ENCODE measurements around the gene HOTAIR. TPM values are rescaled to one million over a fixed set of nuclear protein-coding genes. Genes with fewer than 3 reads are reported as not detected.

Gene HOTAIR
- total and polyA plus RNA-seq, 4 donors = 9.7 TPM; not detected in 3

GRCh38 chr12:54012631-54013409 lies 38.1 kb upstream of the HOTAIR start:
- Histone ChIP-seq H3K27ac (ENCODE audit: low read depth in 1 of 2, low read length in 2 of 2) (no peak overlapping the region), H3K4me3 (ENCODE audit: low read length in 2 of 2) (no peak overlapping the region), H3K9me3 (ENCODE audit: control insufficient read depth, low read length) (no peaks in the 10 kb centered on the region), H3K27me3 (ENCODE audit: control insufficient read depth in 1 of 2, insufficient read depth in 2 of 2, low read length in 1 of 2) (no peaks in the 10 kb centered on the region), H3K36me3 (ENCODE audit: control insufficient read depth in 1 of 2, insufficient read depth in 2 of 2, low read length in 1 of 2) (no peaks in the 10 kb centered on the region), H3K4me1 (ENCODE audit: control insufficient read depth in 1 of 2, insufficient read depth in 2 of 2, low read length in 2 of 2) (no peaks in the 10 kb centered on the region)
- intact Hi-C loops (cut with DNase I) = no loop called here
- 68 to 71% methylated on average over 6 of the region's 6 CpGs for WGBS, 2 donors
- ATAC-seq (ENCODE audit: low FRiP score) (no peak), DNase-seq (peak in 1 of 2 donors; percentile 24)

- no peaks in the 10 kb centered on the region for H3K4me1 ChIP-seq (ENCODE audit: control insufficient read depth in 1 of 2, insufficient read depth in 2 of 2, low read length in 2 of 2)
- no peak overlapping the region for H3K27ac ChIP-seq (ENCODE audit: low read depth in 1 of 2, low read length in 2 of 2)
- no peak for ATAC-seq (ENCODE audit: low FRiP score)
Observed at GRCh38 chr12:54011665-54012532, 37.1 kb upstream of the HOTAIR start.

GRCh38 chr12:54010972-54011664 lies 36.4 kb upstream of the HOTAIR start:
- Histone ChIP-seq H3K36me3 (ENCODE audit: control insufficient read depth in 1 of 2, insufficient read depth in 2 of 2, low read length in 1 of 2) (no peaks in the 10 kb centered on the region), H3K4me3 (ENCODE audit: low read length in 2 of 2) (no peak overlapping the region), H3K9me3 (ENCODE audit: control insufficient read depth, low read length) (no peaks in the 10 kb centered on the region), H3K27ac (ENCODE audit: low read depth in 1 of 2, low read length in 2 of 2) (no peak overlapping the region), H3K27me3 (ENCODE audit: control insufficient read depth in 1 of 2, insufficient read depth in 2 of 2, low read length in 1 of 2) (no peaks in the 10 kb centered on the region), H3K4me1 (ENCODE audit: control insufficient read depth in 1 of 2, insufficient read depth in 2 of 2, low read length in 2 of 2) (no peaks in the 10 kb centered on the region)
- ATAC-seq (ENCODE audit: low FRiP score) = no peak
- DNase-seq = peak in 1 of 2 donors; percentile 20
- 54 to 64% methylated on average over 17 of the region's 17 CpGs for WGBS, 2 donors
- intact Hi-C loops (cut with DNase I) = no loop called here

More at GRCh38 chr12:54011665-54012532, 37.1 kb upstream of the HOTAIR start:
- Histone ChIP-seq H3K9me3 (ENCODE audit: control insufficient read depth, low read length) (no peaks in the 10 kb centered on the region), H3K4me3 (ENCODE audit: low read length in 2 of 2) (no peak overlapping the region), H3K27me3 (ENCODE audit: control insufficient read depth in 1 of 2, insufficient read depth in 2 of 2, low read length in 1 of 2) (no peaks in the 10 kb centered on the region), H3K36me3 (ENCODE audit: control insufficient read depth in 1 of 2, insufficient read depth in 2 of 2, low read length in 1 of 2) (no peaks in the 10 kb centered on the region)
- WGBS, 2 donors = 66 to 77% methylated on average over 14 of the region's 14 CpGs
- intact Hi-C loops (cut with DNase I) = no loop called here
- DNase-seq = no peak

GRCh38 chr12:54010053-54010971 lies 35.6 kb upstream of the HOTAIR start:
- DNase-seq (peak in 1 of 2 donors; percentile 34), ATAC-seq (ENCODE audit: low FRiP score) (no peak)
- H3K27me3 ChIP-seq (ENCODE audit: control insufficient read depth in 1 of 2, insufficient read depth in 2 of 2, low read length in 1 of 2) = no peaks in the 10 kb centered on the region
- H3K9me3 ChIP-seq (ENCODE audit: control insufficient read depth, low read length) = no peaks in the 10 kb centered on the region
- WGBS, 2 donors = 59 to 67% methylated on average over 10 of the region's 10 CpGs
- no peak overlapping the region for H3K27ac ChIP-seq (ENCODE audit: low read depth in 1 of 2, low read length in 2 of 2)
- H3K36me3 ChIP-seq (ENCODE audit: control insufficient read depth in 1 of 2, insufficient read depth in 2 of 2, low read length in 1 of 2) = no peaks in the 10 kb centered on the region
- H3K4me3 ChIP-seq (ENCODE audit: low read length in 2 of 2) = no peak overlapping the region
- intact Hi-C loops (cut with DNase I) = no loop called here
- no peaks in the 10 kb centered on the region for H3K4me1 ChIP-seq (ENCODE audit: control insufficient read depth in 1 of 2, insufficient read depth in 2 of 2, low read length in 2 of 2)

- H3K4me1 ChIP-seq (ENCODE audit: control insufficient read depth in 1 of 2, insufficient read depth in 2 of 2, low read length in 2 of 2) = no peaks in the 10 kb centered on the region
- no peak for ATAC-seq (ENCODE audit: low FRiP score)
- no peaks in the 10 kb centered on the region for H3K27me3 ChIP-seq (ENCODE audit: control insufficient read depth in 1 of 2, insufficient read depth in 2 of 2, low read length in 1 of 2)
- WGBS, 2 donors = 6% methylated on average over 49 to 51 of the region's 51 CpGs
- H3K9me3 ChIP-seq (ENCODE audit: control insufficient read depth, low read length) = no peaks in the 10 kb centered on the region
- peak overlapping the region; percentile 3 to 36 for H3K4me3 ChIP-seq (ENCODE audit: low read length in 2 of 2)
- peak; percentile 59 to 85 for DNase-seq
- no peak overlapping the region for H3K27ac ChIP-seq (ENCODE audit: low read depth in 1 of 2, low read length in 2 of 2)
- no peaks in the 10 kb centered on the region for H3K36me3 ChIP-seq (ENCODE audit: control insufficient read depth in 1 of 2, insufficient read depth in 2 of 2, low read length in 1 of 2)
- intact Hi-C loops (cut with DNase I) = loop anchor here in 1 of 2 donors (5.0 kb wide), 1 partner anchor 198 kb away; no protein-coding TSS in a partner anchor
Observed at GRCh38 chr12:54009171-54010052, 34.7 kb upstream of the HOTAIR start.

GRCh38 chr12:54008260-54008552 lies 33.5 kb upstream of the HOTAIR start:
- ATAC-seq (ENCODE audit: low FRiP score) (no peak), DNase-seq (peak in 1 of 2 donors; percentile 24)
- H3K27me3 ChIP-seq (ENCODE audit: control insufficient read depth in 1 of 2, insufficient read depth in 2 of 2, low read length in 1 of 2) = no peaks in the 10 kb centered on the region
- WGBS, 2 donors = 65 to 70% methylated on average over 2 of the region's 2 CpGs
- H3K4me1 ChIP-seq (ENCODE audit: control insufficient read depth in 1 of 2, insufficient read depth in 2 of 2, low read length in 2 of 2) = no peaks in the 10 kb centered on the region
- intact Hi-C loops (cut with DNase I) = loop anchor here in 1 of 2 donors (5.0 kb wide), 1 partner anchor 199 kb away; no protein-coding TSS in a partner anchor
- H3K27ac ChIP-seq (ENCODE audit: low read depth in 1 of 2, low read length in 2 of 2) = no peak overlapping the region
- H3K9me3 ChIP-seq (ENCODE audit: control insufficient read depth, low read length) = no peaks in the 10 kb centered on the region
- H3K4me3 ChIP-seq (ENCODE audit: low read length in 2 of 2) = no peak overlapping the region
- H3K36me3 ChIP-seq (ENCODE audit: control insufficient read depth in 1 of 2, insufficient read depth in 2 of 2, low read length in 1 of 2) = no peaks in the 10 kb centered on the region

DNA sequence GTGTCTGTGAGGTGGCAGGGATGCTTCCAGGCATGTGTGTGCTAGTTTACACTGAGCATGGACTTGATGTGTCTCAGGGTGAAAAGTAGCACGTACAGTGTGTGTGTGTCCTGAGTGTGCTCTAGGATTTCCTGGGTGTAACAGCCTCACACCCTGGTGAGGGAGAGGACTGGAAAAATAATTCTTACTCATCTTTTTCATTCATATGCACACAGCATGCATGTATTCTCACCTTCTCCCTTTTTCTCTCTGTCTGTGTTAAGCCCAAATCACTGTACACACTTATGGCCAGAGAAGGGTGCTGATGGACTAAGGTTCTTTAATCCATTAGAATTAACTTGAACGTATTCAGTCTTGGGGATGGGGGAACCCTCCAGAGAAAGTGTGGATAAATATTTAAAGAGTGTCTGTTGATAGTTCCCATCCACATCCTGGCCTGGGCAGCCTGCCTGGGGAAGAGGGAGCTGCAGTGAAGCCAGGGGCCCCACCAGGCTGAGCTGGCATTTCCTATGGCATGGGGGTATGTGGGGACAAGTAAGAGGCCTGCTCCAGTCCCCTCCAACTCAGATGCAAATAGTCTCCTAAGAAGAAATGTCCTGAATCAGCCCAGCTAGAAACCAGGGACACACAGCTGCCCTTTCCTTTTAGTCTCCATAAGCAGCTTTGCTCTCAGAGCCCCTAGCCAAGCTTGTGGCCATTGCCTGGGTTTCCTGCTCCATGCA lies 32.9 kb upstream of the HOTAIR start:
- intact Hi-C loops (cut with DNase I) = loop anchor here in 1 of 2 donors (5.0 kb wide), 1 partner anchor 200 kb away; no protein-coding TSS in a partner anchor

More for the DNA sequence above, 32.9 kb upstream of the HOTAIR start:
- no peaks in the 10 kb centered on the region for H3K9me3 ChIP-seq (ENCODE audit: control insufficient read depth, low read length)
- no peak overlapping the region for H3K4me3 ChIP-seq (ENCODE audit: low read length in 2 of 2)
- H3K4me1 ChIP-seq (ENCODE audit: control insufficient read depth in 1 of 2, insufficient read depth in 2 of 2, low read length in 2 of 2) = no peaks in the 10 kb centered on the region
- H3K36me3 ChIP-seq (ENCODE audit: control insufficient read depth in 1 of 2, insufficient read depth in 2 of 2, low read length in 1 of 2) = no peaks in the 10 kb centered on the region
- no peaks in the 10 kb centered on the region for H3K27me3 ChIP-seq (ENCODE audit: control insufficient read depth in 1 of 2, insufficient read depth in 2 of 2, low read length in 1 of 2)
- WGBS, 2 donors = 75 to 78% methylated on average over 2 of the region's 2 CpGs
- no peak overlapping the region for H3K27ac ChIP-seq (ENCODE audit: low read depth in 1 of 2, low read length in 2 of 2)
- no peak for ATAC-seq (ENCODE audit: low FRiP score)
- DNase-seq = peak in 1 of 2 donors; percentile 21

Measured in aorta (tissue), 5 donors.